B cell (primary cell): ENCODE results near the gene CMPK1.

Experiments
- EZH2 ChIP-seq: IDR thresholded peaks from 2 replicates; pipeline ENCODE4 v1.6.1; 2012; ENCODE audit warnings: borderline replicate concordance, low read depth, mild to moderate bottlenecking, moderate library complexity, low read length; ENCODE audit not compliant: insufficient read depth, poor library complexity, severe bottlenecking
- TF ChIP-seq, protein P1 (sequence below): fragments of 200-600 bp; IDR thresholded peaks from one replicate; pipeline ENCODE4 v1.8.0; 2022; ENCODE audit warnings: antibody characterized with exemption, mild to moderate bottlenecking

DNA sequence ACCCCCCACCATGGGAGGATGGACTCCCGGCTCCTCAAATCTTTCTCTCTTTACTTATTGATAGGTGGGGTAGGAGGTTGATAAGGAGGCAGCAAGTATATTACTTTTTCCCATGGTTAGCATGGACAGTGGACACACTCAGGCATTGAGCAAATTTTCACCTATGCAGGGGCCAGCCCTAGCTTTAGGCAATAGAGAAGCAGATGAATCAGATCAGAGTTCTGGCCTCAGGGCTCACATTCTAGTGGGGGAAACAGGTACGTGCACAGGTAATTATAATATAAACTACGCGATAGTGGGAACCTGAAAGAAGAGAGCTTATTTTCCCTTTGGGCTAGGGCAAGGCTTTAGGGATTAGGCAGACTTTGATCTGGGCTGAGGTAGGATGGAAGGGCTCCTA lies 69.0 kb downstream of the CMPK1 start:
- TF ChIP-seq, protein P1, sequence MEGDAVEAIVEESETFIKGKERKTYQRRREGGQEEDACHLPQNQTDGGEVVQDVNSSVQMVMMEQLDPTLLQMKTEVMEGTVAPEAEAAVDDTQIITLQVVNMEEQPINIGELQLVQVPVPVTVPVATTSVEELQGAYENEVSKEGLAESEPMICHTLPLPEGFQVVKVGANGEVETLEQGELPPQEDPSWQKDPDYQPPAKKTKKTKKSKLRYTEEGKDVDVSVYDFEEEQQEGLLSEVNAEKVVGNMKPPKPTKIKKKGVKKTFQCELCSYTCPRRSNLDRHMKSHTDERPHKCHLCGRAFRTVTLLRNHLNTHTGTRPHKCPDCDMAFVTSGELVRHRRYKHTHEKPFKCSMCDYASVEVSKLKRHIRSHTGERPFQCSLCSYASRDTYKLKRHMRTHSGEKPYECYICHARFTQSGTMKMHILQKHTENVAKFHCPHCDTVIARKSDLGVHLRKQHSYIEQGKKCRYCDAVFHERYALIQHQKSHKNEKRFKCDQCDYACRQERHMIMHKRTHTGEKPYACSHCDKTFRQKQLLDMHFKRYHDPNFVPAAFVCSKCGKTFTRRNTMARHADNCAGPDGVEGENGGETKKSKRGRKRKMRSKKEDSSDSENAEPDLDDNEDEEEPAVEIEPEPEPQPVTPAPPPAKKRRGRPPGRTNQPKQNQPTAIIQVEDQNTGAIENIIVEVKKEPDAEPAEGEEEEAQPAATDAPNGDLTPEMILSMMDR, result no peak
- TF ChIP-seq EZH2, result no peak
